Vagina (tissue), 2 donors: ENCODE results near the gene AGPAT1.
"Not testable (repeated sequence)": the region's sequence is repeated elsewhere in the genome, so short reads cannot be mapped to it uniquely, and the experiment has no call there.

Experiments
- CTCF ChIP-seq, 3 experiments: fragments of 450-650 bp in 2 of 3; fragments of 200-600 bp in 1 of 3; sonication (generic) in 1 of 3; IDR thresholded peaks; one replicate each; pipeline ENCODE4 v1.5.1; 2017 to 2019; ENCODE audit warnings: antibody characterized with exemption in 3 of 3, mild to moderate bottlenecking in 2 of 3, moderate library complexity in 2 of 3
- POLR2A ChIP-seq, 2 donors: fragments of 450-650 bp; IDR thresholded peaks; one replicate each; pipeline ENCODE4 v1.6.1; 2017; ENCODE audit warnings: antibody characterized with exemption in 2 of 2, mild to moderate bottlenecking in 2 of 2, moderate library complexity in 2 of 2
- POLR2AphosphoS5 ChIP-seq, 2 donors: sonication (generic); formaldehyde crosslinking; IDR thresholded peaks; one replicate each; pipeline ENCODE4 v1.9.0; 2017; ENCODE audit warnings: antibody characterized with exemption in 2 of 2, mild to moderate bottlenecking in 2 of 2, low read depth in 1 of 2; ENCODE audit not compliant: insufficient read depth in 1 of 2

GRCh38 chr6:32185681-32186131 lies 9.8 kb upstream of the AGPAT1 start:
- TF ChIP-seq POLR2A (IDR thresholded peaks at IDR 0.05); POLR2AphosphoS5 (IDR thresholded peaks at IDR 0.05; ENCODE audit: insufficient read depth in 1 of 2, low read depth in 1 of 2); CTCF (IDR thresholded peaks at IDR 0.05): not testable (repeated sequence)
